GM18507 (cell line): ENCODE data around the gene EME2.

ENCODE experiments used
- DNase-seq: peaks from one replicate; pipeline ENCODE4 v3.0.0; 2011; ENCODE audit warnings: low read depth; ENCODE audit not compliant: insufficient read length; ENCODE audit errors: extremely low spot score
- FAIRE-seq: peaks from 2 replicates; lab custom pipeline; 2011; peaks lifted over from hg19 to GRCh38; lab: Jason Lieb, UNC

The EME2 gene

DNA sequence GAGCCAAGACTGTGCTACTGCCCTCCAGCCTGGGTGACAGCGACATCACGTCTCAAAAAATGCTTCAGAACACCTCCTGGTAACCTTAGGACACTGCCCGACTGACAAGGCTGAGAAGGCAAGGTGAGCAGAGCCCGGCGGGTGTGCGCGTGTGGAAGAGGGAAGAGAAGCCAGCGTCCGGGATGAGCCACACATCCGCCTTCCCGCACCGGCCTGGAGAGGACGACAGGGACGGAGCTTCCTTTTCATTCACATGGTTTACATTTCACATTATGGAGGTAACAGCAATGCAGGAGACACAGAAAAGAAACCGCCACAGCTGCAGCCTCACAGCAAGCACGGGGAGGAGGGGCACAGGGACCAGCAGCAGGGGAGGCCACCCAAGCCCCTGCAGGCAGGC lies 37.5 kb downstream of the EME2 start:
- FAIRE-seq (no peak), DNase-seq (no peak)

DNA sequence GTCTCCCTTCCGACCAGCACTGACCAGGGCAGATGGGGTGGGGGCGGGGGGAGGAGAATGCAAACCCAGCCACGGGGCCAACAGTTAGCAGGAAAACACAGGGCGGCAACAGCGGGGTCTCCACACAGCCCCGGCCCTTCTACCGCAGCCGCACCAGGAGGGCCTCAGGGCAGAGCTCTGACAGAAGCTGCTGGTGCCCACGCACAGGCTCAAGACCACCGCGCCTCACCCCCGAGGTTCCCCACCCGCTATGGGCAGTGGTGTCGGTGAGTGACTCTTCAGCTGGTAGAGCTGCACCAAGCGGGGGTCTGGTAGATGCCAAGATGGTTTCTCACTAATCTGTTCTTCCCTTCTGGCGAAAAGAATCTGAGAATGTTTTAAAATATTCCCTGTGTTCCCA lies 37.9 kb downstream of the EME2 start:
- DNase-seq: no peak
- FAIRE-seq: no peak

DNA sequence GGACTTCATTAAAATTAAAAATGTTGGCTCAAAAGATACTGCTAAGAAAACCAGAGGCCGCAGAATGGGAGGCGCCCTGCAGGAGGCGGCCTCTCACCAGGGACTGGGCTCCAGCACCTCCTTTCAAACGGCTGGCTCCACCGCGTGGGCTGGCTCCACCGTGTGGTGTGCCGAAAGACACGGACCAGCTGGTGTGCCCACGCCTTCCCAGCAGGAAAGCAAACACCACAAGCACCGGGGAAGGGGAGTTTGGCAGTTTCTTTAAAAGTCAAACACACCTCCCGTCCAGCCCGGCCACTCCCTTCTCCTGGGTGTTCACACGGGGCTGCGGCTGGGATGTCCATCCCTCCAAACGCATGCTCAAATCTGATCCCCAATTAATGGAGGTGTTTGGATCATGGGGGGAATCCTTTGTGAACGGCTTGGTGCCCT lies 40.1 kb downstream of the EME2 start:
- FAIRE-seq: no peak
- no peak for DNase-seq

DNA sequence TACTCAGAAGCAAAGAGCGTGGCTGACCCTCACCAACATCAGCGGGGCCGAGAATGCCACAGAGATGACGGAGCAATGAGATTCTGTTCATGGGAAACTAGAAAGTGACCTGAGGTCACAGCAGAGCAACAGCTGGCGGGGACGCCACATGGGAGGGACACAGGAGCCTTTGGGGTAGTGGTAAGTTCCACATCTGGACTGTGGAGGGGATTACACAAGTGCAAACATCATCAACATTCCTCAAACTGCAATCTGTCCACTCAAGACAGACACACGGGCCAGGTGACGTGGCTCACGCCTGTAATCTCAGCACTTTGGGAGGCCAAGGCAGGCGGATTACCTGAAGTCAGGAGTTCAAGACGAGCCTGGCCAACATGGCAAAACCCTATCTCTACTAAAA lies 42.9 kb downstream of the EME2 start:
- no peak for FAIRE-seq
- DNase-seq: no peak

DNA sequence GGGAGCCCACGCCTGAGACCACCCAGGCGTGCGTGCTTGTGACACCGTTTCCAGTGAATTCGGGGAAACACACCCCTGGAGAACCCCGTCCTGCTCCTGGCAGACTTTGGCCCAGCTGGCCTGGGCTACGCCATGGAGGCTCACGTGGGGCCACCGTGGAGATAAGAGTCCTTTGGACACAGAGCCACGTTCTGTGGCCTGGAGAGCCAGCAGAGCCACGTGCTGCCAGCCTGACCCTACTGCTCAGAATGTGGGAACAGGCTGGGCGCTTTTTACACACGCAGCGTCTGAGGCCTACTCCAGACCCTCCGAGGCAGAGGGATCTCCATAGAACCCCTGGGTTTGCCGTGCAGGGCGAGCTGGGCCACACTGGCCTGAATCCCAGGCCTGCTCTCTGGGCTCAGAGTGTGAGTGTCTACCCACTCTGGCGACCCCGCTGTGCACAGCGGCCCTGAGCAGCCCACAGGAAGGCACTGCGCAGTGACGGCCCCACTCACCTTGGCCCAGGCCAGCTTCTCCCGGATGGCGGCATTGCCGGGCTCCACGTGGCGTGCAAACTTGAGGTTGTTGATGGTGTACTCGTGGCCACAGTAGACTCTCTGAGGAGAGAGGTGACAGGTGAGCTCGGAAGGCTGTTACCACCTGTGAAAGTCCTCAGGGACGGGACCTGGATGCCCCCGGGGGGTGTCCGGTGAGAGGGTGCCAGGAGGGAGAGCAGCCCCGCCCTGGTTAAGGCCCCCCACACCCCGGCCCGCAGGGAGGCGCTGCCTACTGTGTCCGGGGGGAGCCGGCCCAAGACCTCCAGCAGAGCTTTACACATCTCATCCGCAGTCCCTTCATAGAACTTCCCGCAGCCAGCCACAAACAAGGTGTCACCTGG lies 44.0 kb downstream of the EME2 start:
- DNase-seq (no peak), FAIRE-seq (no peak)

DNA sequence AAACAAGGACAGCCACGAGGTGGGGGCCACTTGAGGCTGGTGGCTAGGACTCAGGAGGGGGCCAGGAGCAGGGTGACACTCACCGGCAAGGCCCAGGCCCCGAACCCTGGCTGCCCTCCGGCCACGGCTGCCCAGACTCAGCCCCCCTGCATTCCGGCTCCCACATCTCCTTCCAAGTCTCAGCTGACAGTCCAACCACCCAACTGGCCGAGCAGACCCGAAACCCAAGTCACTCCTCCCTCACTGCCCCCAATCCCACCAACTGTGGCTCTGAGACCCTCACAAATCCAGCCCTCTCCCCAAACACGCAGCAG lies 44.6 kb downstream of the EME2 start:
- DNase-seq (no peak), FAIRE-seq (no peak)

DNA sequence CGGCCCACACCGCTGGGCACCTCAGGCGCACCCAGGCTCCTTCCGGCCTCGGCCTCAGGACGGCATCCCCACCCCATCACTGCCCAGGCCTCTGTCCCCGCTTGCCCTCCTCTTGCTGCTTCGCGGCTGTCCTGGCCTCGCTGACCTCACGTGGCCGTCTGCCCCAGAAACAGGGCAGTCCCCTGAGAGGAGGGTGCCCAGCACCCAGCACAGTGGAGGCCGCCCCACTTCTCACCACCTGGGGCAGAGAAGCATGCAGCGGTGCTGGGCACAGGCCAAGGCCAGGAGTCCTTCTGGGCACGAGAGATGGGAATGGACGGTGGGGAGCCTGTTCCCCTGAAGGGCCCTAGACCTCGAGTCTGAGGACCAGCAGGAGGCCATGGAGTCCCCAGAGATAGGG lies 45.1 kb downstream of the EME2 start:
- DNase-seq (no peak), FAIRE-seq (no peak)

DNA sequence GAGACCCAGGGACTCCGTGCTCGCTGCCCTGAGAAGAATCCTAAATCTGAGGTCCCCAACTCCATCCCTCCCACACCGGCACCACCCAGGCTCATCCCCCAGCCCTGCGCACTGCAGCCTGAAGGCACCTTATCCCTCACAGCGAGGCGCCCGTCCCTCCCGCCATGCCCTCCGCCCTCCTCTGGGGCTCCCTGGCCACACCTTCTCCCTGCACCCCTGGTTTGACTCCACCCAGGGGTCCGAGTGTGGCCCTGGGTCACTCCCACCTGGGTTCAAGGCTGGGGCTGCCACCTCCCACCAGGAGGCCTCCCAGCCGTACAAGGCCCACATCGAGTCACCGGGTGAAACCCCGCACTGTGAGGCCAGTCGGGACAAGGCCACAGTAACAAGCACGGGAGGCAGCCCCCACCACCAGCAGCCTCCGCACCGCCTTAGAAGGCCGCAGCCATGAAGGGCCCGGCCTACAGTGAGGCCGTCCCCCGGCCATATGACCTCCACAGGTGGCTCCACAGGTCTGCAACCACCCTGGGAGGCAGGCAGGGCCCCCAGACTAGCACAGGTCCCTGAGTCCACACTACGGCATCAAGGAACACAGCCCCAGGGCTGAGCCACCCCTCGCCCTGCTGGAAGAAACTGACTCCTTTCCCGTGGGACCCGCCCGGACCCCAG lies 45.7 kb downstream of the EME2 start:
- no peak for DNase-seq
- FAIRE-seq: no peak

DNA sequence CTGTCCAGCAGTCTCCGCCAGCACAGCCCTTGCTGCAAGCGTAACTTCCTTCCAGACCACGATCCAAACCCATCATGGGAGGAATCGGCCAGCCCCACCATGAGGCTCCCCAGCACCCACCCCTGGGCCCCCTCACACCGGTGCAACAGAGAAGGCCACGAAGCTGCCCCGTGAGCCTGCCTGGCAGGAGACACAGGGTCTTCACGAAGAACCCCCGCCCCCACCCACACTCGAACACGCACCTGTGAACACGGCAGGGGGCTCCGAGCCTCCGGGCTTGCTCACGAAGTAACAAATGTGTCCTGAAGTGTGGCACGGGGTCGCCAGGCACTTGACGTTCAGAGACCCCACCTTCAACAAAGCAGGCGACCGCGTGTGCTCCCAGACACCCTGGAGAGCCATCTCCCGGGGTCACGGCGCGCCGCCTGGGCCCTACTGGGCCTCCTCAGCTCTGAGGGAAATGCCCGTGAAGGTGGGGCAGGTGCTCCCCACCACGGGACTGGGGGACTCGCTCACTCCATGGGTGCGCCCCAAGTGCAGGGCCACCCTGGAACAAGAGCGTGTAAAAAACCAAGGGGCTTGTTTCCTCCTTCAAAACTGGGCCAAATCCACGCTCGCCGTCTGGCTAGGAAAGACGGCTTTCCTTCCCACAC lies 46.4 kb downstream of the EME2 start:
- FAIRE-seq (no peak), DNase-seq (no peak)

DNA sequence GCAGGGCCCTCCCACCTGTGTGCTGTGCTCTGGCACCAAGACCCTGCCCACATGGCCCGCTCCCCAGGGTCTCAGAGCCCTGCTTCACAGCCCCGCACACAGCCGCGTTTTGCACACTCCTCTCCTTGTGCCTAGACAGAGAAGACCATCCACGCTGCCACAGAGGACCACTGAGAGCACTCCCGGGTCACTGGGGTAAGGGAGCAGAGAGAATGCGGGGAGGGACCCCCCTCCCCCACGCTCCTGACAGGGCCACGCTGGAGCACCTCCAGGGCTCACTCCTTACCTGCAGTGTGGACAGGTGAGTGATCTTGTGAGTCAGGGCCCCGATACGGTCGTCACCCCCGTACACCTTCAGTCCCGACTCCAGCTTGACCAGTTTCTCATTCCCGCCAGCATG lies 47.0 kb downstream of the EME2 start:
- DNase-seq (no peak), FAIRE-seq (no peak)

DNA sequence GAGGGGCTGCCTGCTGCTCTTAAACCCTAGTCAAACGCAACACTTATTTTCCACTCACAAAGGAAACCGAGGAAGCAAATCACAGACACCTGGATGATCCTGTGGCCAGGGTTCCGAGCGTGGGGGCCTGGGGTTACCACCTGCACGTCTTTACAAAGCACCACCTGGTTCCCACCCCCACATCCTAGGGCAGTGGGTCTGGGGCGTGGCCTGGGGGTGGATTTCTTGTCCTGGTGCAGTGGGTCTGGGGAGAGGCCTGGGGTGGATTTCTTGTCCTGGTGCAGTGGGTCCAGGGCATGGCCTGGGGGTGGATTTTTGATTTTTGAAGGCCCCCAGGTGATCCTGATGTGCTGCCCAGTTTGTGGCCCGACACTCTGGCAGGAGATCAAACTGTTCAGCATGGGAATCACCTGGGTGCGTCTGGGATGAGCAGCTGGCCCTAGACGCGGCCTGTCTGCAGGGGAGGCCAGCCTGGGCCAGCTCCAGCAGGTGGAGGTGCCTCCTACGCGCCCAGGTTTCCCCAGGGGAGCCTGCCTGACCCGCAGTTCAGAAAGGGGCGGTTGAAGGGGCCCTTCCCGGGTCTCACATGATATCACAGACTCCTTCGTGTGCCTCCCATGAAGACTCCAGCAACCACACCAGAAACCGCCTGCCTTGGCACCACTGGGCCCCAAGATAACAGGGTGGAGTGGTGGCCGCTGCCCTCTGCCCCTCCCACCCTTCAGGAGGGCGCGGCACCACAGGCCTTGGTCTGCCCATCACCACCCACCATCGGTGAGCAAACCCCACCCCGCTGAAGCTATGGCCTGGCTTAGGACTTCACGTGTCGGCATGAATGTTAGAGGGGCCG lies 47.7 kb downstream of the EME2 start:
- FAIRE-seq (no peak), DNase-seq (no peak)

DNA sequence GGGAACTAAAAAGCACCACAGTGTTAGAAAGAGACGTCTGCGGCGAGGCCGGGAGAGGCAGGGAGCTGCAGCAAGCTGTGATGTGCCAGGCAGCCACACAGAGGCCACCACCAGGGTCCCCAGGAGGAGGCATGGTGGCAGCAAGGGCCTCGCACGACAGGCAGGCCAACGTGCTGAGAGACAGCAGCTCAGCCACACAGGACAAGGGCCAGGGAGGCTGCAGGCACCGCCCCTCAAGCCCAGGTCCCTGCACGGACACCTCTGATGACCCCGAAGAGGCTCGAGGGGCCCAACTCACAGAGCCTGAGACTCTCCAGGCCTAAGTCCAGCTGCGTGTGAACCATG lies 48.3 kb downstream of the EME2 start:
- FAIRE-seq: no peak
- DNase-seq: no peak

DNA sequence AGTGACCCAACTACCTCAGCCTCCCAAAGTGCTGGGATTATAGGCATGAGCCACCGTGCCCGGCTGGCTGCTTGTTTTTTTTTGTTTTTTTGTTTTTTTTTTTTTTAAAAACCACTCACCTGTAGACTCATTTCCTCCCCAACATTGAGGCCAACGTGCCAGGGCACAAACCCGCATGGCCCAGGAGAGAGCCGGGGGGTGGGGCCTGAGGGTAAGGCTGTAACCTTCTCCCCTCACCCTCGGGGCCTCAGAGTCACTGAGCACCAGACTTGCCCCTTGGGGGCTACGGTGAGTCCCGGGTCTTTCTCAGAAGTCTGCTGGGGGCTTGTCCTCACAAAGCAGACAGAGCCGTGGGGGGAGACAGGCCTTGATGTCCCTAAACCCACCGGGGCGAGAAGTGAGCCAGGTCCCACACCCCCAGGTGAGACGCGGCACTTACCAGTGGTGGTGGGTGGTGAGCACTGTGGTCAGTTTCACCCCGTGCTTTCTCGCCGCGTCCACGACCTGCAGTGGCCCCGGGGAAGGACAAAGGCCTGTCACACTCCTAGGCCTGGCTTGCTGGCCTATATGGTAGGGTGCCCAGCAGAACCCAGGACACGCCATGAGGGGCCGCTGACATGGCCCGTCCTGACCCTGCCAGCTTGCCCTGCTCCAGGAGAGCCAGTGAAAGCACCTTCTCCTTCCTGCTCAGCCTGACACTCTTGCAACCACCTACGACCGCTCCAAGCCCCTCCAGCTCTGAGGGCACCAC lies 49.4 kb downstream of the EME2 start:
- no peak for DNase-seq
- FAIRE-seq: no peak

DNA sequence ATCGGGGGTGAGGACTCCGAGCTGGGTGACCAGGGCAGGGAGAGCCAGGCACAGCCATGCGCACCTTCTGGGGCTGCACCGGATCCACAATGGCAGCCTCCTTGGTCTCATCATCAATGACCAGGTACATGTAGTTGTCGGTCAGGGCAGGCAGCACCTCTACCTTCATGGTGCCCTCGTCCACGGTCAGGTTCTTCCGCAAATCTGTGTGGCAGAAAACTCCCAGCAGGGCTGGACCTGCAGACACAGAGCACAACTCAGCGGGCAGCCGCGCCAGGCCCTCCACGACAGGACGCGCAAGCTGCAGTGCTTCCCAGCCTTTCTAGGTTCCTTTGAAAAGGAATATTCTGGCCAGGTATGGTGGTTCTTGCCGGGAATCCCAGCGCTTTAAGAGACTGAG lies 50.2 kb downstream of the EME2 start:
- DNase-seq (no peak), FAIRE-seq (no peak)

DNA sequence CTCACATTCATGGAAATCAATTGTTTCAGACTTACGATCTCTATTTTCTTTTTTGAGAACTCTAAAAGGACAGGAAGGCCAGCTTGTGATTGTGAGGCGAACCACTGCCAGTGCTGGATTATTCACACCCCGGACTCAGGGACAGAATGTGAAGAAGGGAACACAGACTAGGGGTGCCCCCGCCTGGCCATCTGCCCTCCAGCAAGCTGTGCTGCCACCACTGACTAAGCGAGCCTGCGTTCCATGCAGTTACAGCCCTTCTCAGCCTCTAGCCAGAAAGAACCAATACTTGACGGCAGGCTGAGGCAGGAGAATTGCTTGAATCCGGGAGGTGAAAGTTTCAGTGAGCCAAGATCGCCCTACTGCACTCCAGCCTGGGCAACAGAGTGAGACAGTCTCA lies 51.2 kb downstream of the EME2 start:
- DNase-seq: no peak
- FAIRE-seq: no peak

DNA sequence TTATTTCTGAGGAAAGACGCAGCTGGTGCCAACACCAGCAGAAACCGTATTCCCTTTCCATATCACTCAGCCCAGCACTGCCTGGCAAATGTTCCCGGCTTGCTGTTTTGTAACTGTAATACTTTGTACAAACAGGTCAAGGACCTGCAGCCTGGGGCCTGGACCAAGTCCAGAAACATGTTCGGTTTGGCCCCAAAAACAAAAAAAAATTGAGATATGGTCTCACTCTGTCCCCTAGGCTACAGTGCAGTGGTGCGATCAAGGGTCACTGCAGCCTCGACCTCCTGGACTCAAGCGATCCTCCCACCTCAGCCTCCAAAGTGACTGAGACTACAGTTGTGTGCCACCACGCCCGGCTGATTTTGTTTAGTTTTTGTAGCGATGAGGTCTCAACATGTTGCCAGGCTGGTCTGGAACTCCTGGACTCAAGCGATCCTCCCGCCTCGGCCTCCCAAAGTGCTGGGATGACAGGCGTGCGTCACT lies 52.8 kb downstream of the EME2 start:
- no peak for DNase-seq
- no peak for FAIRE-seq
